ENCODE data around the gene GGNBP2.

Gene GGNBP2

DNA sequence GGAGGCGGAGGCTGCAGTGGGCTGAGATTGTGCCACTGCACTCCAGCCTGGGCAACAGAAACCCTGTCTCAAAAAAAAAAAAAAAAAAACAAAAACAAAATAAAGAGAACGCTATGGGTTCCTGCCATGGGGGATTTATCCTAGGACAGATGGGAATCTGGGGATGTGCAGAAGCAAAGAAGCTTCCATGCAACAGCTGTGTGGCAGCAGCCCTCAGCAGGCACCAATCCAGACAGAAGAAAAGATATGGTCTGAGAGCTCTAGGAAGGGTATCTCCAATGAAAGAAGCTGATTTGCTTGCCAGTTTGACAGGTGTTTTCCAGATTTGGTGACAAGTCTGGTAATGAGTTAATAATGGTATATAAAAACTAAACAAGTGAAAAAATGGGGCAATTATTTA lies 21.6 kb upstream of the GGNBP2 start:
- no peak for DNase-seq (ENCODE audit: low read depth)

DNA sequence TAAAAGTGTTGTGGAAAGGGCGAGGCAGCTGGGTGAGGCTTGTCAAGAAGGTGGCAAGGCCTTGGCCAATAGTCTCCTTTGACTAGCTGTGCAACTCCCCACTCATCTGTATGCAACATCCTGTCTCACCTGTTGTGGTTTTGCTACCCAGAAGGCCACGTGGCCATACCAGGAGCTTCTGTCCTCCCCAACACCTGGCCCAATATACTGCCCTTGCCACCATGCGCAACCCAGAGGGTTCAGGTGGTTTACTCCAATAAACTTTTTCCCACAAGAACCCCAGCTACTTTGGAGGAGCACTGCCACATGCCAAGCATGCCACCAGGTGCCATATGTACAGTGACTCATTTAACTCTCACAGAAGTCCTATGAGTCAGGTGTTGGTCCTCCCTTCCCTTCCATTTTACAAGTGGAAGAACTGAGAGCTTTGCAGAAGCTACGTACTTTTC lies 20.3 kb upstream of the GGNBP2 start:
- no peak for DNase-seq (ENCODE audit: low read depth)

DNA sequence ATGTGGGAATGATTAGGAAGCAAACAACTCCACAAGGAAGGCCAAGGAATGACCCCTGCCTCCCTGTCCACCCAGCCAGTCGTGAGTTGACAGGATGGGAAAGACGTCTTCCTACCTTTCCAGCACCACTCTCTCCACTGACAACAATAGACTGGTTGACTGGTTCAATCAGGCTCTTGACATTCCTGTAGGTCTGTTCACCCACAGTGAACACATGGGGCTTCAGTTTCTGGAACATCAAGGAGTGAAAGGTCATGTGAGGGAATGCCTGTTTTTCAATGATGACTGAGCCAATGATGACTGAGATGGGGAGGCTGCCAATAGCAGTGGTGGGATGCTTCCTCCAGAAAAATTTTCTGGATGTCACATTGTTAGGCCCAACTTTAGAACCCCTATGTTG lies 19.6 kb upstream of the GGNBP2 start:
- DNase-seq (ENCODE audit: low read depth) = no peak

DNA sequence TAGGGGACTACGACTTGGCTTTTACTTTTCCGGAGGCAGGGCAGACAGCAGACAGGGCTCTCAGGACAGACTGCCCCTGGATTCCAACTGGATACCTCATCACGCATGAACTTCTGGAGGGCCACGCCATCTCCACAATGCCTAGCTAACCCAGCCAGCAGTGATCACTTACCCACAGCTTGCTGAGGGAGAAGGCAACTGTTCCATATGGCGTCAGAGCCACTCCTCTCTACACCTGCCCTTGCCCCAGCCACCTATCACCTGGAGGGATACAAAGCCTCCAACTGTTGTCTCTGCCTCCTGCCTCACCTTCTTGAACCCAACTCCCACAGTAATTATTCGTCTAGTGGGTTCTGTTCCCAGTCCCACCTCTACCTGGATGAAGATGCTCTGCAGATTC lies 18.8 kb upstream of the GGNBP2 start:
- no peak for DNase-seq (ENCODE audit: low read depth)

DNA sequence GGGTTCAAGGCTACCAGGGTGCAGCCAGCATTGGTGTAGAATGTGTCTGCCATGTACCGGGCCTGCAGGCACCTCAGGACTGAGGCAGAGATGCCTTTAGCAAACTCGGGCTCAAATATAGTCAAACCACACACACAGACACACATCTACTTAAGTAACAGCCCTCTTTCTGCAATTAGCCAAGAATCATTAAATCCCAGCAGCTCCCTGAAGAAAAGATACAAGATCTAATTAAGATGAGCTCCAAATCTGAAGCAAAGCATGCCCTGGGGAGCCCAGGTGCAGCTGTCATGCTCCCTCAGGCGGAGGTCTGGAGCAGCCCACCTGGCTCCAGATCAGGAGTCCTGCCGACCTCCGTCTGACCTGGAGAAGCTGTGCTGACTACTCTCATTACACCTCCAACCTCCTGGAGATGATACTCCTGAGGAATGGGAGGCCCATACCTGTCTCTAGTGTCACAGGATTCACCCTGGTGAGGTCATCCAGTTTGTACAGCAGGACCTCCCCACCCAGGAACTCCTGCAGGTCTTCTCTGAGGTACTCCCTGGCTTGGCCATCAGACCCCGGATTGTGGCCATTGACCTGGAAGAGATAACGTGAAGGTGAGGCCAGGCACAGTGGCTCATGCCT lies 17.0 kb upstream of the GGNBP2 start:
- DNase-seq (ENCODE audit: low read depth) = no peak

DNA sequence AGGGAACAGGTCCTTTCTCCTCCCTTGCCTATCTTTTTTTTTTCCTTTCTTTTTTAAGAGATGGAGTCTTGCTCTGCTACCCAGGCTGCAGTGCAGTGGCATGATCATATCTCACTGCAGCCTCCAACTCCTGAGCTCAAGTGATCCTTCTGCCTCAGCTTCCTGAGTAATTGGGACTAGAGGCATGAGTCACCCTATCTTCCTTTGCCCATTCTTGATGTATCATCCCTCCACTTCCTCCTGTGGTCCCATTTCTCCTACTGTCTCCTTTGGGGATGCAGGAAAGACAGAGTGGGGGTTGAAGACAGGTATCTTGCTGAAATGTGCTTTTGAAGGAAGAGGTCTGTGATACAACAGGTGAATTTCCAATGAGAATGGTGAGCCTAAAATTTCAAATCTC lies 15.6 kb upstream of the GGNBP2 start:
- no peak for DNase-seq (ENCODE audit: low read depth)

DNA sequence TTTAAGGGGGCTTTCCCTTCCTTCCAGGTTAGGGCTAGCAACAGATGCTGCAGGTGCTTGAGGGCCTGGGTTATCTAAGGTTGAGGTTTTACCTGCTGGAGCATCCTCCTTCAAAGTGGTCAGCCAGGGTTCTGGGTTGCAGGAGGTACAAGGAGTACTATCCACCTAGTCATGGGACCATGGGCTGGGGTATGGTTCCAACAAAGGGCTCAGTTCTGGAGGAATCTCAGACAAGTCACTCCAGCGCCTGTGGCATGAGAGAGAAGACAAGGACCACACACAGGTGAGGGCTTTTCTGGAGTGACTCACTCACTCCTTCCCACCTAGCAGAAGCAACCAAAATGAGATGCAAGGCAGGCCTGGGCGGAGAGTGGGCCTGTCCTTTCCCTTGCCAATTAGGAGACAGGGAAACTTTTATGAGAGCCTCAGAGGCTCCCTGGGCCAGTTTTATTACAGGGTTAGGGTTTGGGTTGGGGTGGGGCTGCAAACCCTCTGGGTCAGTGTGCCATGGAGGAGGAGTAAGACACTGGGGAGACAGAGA lies 12.2 kb upstream of the GGNBP2 start:
- no peak for DNase-seq (ENCODE audit: low read depth)

DNA sequence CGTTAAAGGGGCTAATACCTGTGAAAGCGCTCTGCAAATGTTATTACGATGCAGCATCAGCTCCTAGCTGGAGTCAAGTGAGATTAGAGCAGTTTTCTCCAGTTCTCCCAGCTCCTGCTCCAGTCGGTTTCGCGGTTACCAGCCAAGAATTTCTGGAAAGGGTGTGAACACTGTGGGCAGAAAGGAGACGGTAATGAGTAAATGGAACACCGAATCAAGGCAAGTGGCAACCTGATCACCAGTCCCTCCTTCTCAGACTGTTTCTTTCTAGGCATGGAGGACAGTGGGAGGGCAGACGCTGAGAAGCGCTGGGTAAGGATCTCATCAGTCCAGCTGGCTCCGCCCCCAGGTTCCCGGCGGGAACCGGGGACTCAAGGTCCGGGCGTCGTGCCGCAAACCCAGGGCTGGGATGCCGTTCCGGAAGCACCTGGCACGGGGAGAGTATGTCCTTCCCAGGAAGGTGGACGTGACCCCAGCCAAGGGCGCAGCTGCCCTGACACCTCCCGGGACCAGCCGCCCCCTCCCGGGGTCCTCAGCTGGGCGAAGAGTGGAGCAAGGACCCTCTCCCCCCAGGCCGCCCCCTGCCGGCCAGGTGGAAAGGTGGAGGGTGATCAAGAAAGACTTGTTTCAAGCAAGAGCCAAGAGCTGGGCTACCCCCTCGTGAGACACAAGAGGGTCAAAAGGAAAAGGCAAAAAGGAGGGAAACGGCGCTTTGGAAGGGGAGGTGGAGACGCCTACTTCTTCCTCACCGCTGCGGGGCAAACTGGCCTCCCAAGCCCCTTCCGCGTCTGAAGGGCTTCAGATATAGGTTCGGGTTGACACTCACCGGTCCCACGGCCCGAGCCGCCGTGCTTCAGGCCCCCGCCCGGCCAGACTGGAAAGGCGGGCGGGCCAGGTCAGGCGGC lies 10.5 kb upstream of the GGNBP2 start:
- no peak for DNase-seq (ENCODE audit: low read depth)

DNA sequence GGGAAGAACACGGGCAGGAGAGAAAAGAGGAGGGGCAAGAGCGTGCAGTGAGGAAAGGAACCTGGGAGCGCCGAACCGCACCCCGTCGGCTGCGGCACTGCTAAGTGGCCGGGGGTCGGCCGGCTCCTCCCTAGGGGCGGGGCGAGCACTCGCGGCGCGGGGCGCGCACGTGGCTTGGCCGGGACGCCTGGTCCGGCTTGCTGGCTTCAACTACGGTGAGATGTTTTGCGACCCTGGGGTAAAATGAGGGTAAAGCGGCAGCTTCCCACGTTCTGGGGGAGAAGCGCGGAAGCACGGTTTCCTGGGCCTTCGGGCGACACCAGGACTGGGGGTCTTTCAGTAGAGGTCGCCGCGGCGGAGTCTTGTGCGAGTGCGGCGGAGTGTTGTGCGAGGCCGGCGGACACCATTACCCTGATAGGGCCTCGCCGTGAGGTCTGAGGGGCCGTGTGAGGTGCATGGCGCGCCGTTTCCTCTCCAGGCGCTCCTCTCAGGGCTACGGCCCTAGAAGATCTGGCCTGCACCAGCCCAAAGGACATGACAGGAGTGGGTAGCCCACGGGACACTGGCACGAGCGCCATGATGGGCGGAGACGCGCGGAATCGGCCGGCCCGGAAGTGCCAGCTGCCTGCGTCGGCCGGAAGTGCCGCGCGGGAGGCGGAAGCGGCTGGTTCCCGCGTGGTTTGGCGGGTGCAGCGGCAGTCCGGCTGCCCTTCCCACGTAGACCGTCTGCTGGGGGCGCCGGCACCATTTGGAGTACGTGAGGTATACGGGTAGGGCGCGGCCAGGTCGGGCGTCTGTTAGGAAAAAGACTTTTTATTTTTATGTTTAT lies 9.7 kb upstream of the GGNBP2 start, which contains the start of the genes MYO19 and PIGW:
Gene MYO19, minus strand, starts transcription at position 29 of the 829 bp plus-strand sequence. CDS start 2,330 bp downstream, outside the sequence.
Gene PIGW, plus strand, starts transcription at position 148 of the 829 bp plus-strand sequence. CDS start 2,115 bp downstream, outside the sequence.
- DNase-seq (ENCODE audit: low read depth) = peak; percentile 59

DNA sequence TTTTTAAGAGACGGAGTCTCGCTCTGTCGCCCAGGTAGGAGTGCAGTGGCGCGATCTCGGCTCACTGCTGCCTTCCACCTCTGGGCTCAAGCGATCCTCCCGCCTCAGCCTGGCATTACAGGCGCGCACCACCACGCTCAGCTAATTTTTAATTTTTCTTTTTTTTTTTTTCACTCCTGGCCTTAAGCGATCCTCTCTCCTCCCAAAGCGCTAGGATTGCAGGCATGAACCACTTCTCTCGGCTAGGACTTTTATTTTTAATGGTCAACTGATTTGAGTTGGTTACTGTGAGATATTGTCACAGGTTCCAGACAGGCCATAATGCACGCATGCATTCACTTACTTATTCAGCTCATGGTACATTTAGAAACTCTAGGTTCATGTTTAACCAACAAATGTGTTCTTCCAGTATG lies 9.0 kb upstream of the GGNBP2 start:
- DNase-seq (ENCODE audit: low read depth) = no peak

DNA sequence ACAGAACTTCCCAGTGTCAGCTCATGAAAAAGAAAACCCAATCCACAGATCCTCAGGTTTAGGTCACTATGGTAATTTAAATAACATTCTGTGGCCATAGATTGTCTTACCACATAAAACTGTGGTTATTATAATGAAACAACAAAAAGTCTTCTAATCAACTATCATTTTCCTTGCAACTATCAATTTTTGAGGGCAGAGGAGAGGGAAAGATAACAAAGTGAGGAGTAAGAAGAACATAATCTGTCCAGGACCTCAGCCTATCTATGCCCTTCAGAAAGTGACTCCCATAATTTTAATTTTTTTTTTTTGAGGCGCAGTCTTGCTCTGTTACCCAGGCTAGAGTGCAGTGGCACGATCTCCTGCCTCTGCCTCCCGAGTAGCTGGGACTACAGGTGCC lies 4.0 kb upstream of the GGNBP2 start:
- DNase-seq (ENCODE audit: low read depth) = no peak

DNA sequence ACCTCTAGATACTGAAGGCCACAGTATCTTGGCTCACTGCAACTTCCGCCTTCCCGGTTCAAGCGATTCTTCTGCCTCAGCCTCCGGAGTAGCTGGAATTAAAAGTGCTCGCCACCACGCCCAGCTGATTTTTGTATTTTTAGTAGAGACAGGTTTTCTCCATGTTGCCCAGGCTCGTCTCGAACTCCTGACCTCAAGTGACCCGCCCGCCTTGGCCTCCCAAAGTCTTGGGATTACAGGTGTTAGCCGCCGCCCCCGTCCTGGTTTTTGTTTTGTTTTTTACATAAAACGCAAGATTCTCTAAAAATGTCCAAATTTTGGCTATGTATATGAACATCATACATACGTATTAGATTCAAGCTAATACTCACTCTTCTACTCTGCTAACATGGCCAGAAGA lies 2.0 kb upstream of the GGNBP2 start:
- DNase-seq (ENCODE audit: low read depth) = no peak

DNA sequence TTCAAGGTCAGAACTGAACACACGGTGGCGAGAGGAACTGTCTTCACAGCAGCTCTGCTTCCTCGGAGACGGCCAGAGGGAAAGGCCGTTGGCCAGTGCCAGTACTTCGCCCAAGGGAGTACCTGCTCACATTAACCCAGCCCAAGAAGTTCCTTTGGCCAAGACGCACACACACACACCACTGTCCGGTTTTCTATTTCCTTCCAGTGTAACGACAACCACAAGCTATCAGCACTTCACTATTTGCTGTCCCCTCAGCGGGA lies 744 bp upstream of the GGNBP2 start:
- no peak for DNase-seq (ENCODE audit: low read depth)

DNA sequence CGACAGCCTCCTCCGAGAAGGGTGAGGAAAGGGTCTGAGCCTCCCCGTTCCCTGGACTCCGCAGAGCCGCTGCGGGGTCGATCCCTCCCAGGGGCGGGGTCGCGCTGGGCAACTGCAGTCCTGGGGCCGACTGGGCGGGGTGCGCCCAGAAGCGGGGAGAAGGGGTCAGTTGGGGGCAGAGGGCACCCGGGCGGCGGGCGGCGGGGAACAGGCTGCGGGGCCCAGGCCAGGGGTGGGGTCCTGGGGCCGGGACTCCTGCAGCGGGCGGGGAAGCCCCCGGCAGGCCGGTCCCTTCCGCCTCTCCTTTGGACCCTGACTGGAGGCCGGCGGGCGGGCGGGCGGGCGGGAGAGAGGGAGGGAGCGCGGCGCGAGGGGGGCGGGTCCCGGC lies 352 bp downstream of the GGNBP2 start:
- no peak for DNase-seq (ENCODE audit: low read depth)

DNA sequence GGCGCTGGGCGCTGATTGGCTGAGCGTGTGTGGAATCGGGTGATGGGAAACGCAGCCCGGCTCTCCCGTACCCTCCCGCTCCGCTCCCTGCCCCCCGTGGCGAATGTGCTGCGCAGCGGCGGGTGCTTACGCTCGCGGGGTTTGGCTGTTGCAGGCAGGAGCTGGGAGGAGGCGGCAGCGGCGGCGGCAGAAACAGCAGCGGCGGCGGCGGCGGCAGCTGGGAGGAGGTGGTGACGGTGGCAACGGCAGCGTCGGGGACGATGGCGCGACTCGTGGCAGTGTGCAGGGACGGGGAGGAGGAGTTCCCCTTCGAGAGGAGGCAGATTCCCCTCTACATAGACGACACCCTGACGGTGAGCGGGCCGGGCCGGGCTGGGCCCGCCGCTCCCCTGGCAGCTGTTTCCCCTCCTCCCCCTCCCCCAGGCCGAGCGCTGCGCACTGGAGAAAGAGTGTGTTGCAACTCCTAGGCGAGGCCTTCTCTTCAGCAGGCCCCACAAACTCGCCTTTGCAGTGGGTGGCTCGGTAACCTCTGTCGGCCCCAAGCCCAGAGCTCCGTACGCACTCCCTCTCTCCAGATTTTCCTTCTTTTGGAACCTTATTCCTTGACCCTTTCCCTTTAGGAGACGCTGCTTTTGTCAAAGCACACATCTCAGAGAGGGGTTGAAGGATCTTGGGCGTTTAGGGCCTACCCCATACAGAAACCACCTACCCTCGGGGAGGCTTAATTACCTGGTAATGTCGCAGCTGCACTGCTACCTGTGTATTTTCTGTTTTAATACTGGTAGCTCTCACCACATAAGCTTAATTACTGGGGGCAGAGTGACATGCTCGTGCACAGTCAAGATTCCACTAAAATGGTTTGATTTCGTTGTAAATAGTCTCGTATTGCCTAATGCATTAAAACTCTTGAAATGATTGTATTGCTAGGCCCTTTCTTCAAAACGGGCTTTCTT lies 1.0 kb downstream of the GGNBP2 start:
- peak; percentile 91 for DNase-seq (ENCODE audit: low read depth)

DNA sequence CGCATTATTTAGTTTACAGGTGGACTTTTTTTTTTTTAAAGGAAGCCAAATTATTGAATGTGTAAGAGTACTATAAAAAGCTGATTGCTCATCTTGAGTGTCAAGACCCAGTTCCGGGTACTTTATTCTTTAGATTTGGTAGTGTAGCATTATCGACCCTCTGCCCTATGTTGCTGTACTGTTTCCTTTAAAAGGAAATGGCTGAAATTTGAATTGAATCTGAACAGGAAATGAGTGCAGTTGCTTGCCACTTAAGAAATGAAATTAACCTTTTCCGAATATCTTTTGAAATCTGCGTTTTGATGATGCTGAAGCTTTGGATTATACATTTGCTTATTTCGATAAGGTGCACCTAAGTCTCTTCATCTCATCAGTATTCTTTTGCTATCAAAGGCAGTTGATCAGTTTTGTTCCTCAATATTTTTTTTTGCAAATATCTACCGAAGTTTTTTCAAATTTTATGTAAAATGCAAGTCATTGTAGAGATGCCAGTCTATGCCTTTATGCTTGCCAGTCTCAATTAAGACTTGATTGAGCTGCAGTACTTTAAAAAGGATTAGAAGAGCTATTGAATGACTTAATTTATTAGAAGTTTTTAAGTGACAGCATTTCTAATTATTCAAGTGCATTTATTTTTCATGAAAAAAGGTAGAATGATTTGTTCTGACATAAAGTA lies 1.8 kb downstream of the GGNBP2 start:
- no peak for DNase-seq (ENCODE audit: low read depth)

DNA sequence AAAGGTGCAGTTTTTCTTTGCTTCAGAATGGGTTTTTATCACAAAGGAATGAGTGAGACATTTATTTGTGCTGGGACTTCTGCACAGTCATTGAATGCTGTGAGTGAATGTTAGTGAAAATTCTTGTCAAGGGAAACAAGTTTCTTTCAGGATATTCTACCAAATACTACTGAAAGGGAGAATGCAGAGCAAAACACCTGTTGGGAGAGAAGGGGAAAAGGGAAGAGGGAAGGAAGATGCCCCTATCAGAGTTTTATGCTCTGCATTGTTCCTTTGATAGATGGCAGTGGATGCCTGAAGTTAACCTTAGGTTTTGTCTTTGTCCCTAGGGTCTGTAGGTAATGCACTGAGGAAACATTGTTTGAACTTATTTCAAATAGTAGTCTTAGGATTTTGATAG lies 3.1 kb downstream of the GGNBP2 start:
- DNase-seq (ENCODE audit: low read depth) = no peak

DNA sequence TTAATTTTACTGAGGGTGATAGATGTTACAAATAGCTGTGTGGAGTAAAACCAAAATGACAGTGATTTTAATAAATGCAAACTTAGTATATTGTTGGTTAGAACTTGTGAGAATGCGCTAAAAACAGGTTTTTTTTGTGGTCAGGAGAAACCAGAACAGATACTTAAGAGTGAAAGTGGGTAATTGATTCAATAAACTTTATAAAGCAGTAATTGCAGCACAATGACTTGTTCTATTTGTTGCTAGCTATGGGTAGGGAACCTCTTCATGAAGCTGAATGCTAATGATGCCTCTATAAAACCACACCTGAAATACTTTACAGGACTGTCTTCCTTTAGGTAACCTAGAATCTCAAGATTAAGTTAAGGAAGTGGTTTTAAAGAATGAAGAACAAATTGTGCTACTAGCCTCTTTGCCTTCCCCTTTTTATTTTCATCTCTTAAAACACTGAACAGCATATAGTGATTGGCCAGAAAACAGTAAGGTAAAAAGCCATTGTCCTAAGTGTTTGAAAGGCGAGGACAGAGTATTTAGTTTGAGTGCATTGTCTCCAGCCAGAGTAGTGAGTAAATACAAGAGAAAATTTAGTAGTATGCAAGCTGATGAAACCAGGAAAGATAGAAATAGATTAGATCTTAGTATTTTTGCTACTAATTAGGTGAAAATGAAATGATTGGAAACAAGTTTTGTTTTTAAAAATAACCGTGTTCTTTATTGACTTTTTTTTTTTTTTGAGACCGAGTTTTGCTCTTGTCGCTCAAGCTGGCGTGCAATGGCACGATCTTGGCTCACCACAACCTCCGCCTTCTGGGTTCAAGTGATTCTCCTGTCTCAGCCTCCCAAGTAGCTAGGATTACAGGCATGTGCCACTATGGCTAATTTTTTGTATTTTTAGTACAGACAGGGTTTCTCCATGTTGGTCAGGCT lies 6.0 kb downstream of the GGNBP2 start:
- DNase-seq (ENCODE audit: low read depth) = no peak

DNA sequence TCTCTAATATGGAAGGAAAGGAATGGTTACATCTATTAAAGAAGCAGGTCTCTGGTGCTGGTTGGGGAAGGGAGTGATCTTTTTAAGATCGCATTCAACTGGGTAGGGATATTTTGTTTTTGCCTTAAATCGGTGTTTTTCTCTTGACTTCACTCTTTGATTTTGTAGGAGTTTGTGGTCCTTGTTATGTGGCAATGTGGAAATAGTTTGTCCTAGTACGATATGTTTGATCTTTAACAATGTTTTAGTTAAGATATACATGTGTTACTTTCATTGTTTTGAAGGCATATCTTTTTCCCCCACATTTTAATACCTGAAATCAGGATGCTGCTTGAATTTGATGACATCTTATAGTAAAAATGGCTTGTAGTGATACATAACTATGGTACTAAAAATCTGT lies 8.7 kb downstream of the GGNBP2 start:
- no peak for DNase-seq (ENCODE audit: low read depth)

DNA sequence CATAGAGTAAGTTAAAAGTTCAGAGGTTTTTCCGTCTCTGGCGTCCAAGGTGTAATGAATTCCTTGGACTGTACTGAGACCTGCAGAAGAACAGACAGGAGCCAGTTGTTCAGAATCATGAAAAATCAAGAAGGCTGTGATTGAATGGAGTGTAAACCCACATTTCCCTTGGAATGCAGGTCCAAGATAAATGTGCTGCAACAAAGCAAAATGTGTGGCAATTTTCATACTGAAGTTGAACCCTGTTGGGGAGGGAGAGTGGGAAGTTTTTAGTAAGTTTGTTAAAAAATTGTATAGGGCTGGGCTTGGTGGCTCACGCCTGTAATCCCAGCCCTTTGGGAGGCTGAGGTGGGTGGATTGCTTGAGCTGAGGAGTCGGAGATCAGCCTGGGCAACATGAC lies 21.4 kb downstream of the GGNBP2 start:
- DNase-seq (ENCODE audit: low read depth) = no peak
